A204.1 (cell line): ENCODE data around the gene COG2.
"Not testable (repeated sequence)": the region's sequence is repeated elsewhere in the genome, so short reads cannot be mapped to it uniquely, and the experiment has no call there.

Experiments
- FAIRE-seq: peaks from 2 replicates; lab custom pipeline; 2012; peaks lifted over from hg19 to GRCh38; lab: Jason Lieb, UNC

Gene COG2

GRCh38 chr1:230626232-230626631 lies 16.0 kb upstream of the COG2 start:
- FAIRE-seq, result no peak

DNA sequence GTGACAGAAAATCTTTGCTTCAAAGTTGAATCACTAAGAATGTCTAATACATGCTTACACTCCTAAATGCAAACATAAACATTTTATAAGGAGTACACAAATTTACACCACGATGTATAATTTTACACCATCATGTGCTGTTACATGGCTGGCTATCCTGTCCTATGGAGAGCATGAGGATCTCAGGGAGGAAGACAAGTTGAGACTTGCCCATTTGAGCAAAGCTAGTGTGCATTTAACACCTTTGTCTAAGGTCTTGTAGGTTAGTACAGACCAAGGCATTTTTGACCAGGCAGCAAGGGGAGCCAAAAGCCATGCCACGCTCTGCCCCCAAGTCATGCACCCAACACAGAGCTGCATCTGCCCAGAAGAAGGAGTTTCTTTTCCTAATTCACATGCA lies 14.5 kb upstream of the COG2 start:
- FAIRE-seq, result no peak

DNA sequence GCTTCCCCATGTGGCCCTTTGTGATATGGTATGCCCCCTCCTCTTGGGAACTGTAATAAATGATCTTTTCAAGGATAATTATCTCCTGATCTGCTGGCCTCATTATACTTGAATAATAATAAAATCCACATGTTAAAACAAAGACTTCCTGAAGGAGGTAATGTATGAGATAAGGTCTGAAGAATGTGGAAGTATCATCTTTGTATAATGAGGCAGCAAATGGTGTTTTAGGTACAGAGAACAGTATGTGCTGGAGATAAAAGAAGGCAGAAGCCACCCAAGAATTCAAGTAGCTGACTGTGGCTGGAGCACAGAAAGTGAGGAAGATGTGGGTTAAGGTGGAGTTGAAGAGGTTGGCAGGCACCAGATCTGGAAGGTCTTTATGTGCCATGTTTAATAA lies 12.8 kb upstream of the COG2 start:
- FAIRE-seq, result no peak

DNA sequence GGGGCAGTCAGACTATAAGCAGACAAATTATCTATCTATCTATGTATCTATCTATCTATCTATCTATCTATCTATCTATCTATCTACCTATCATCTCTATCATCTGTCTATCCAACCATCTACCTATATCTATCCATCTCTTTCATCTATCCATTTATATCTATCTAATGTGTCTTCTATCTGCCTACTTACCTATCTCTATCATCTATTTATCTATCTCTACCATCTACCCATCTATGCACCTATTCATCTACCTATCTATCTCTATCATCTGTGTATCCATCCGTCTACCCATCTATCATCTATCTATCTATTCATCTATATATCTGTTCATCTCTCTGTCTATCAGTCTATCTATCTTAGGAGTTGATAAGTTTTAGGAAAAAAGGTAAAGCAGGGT lies 10.8 kb upstream of the COG2 start:
- no peak for FAIRE-seq

DNA sequence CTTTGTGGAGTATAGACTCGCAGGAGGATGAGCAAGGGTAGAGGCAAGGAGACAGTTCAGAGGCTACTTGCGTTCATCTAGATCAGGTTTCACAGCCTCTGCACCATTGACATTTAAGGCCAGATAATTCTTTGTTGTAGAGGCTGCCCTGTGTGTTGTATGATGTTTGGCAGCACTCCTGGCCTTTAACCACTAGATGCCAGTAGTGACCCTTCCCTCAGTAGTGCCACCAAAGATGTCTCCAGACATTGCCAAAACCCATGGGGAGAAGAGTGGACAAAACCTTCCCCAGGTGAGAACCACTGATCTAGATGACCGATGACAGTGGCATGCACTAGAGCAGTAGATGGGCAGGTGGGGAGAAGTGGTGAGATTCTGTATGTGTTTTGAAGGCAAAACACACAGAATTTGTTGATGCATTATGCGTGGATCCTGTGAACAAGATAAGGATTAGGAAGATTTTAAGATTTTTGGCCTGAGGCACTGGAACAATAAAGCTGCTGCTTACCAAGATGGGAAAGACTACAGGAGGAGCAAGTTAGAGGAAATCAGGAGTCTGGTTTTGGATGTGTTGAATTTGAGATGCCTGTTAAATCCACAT lies 9.9 kb upstream of the COG2 start:
- no peak for FAIRE-seq

DNA sequence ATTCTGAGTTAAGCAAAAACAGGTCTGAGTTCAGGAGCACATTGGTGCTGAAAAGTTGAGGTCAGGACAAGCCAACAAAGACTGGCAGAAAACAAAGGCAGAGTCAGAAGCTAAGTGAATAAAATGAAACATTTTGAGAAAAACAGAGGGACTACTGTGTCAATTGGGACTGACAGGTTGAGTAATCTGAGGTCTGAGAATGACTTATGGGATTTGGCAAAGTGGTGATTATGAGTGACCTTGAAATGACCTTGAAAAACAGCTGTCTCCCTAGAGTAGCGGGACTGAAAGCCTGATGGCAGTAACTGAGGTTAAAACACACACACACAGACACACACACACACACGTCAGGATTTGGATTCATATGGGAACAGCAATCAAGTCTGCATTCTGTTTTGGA lies 8.8 kb upstream of the COG2 start:
- FAIRE-seq, result no peak

GRCh38 chr1:230634384-230634783 lies 7.9 kb upstream of the COG2 start:
- no peak for FAIRE-seq

GRCh38 chr1:230636575-230637148 lies 5.6 kb upstream of the COG2 start:
- no peak for FAIRE-seq

GRCh38 chr1:230639714-230640209 lies 2.5 kb upstream of the COG2 start:
- no peak for FAIRE-seq

GRCh38 chr1:230641346-230641745 lies 935 bp upstream of the COG2 start:
- FAIRE-seq, result no peak

DNA sequence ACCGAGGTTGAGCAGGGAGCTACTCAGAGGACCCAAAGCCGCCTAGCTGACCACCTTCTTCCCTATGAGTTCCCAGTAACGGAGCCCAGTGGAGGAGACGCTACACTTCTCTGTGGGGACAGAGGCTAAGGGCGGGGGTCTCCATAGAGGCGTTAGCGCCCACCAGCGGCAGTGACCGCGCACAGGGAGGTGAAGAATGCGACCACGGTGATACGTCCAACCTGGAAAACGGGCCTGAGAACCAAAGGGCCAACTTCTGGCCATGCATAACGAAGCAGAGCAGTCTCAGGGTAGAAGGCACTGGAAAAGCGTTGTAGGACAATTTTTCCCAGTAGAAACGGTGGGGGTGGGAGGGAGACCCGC lies 400 bp upstream of the COG2 start:
- no peak for FAIRE-seq

GRCh38 chr1:230643908-230644307 lies 1.6 kb downstream of the COG2 start:
- no peak for FAIRE-seq

DNA sequence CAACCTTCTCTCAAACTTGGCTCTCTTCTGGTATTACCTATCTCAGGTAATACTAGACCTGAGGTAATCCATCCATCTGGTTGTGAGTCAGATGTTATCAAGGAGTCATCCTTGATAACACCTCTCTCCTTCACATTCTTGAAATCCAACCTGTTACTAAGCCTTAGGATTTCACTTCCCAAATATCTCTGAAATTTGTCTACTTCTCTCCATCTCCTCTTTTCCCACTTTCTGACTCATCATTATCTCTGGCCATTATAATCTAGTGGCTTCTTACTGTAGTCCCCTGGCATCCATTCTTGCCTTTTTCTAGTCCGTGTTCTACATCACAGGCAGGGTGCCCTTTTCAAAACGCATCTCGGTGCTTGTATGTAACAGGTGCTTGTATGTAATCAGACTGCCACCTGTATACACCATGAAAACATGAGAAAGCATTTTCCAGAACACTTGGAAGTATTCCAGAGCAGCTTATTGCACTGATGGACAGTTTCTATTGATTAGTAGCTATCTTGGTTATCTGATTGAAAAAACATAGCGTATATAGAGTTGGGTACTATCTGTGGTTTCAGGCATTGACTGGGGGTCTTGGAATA lies 4.5 kb downstream of the COG2 start:
- no peak for FAIRE-seq

DNA sequence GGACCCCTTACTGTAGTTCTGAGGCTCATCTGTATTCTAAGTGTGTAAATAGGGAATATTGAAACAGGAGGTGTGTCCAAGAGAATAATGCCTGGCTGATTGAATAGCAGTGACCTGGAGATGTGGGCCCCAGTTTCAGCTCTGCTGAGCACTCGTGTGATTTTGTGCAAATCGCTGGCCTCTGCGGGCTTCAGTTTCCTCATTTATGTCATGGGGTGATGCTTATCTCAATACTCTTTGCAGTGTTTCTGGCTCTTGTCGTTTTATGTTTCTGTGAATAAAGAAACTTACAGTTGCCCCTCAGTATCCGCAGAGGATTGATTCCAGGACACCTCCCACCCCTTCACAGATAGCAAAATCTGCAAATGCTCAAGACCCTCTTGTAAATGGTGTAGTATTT lies 5.0 kb downstream of the COG2 start:
- no peak for FAIRE-seq

- no peak for FAIRE-seq
Observed at GRCh38 chr1:230648114-230648513, 5.8 kb downstream of the COG2 start.

GRCh38 chr1:230650300-230650699 lies 8.0 kb downstream of the COG2 start:
- no peak for FAIRE-seq

DNA sequence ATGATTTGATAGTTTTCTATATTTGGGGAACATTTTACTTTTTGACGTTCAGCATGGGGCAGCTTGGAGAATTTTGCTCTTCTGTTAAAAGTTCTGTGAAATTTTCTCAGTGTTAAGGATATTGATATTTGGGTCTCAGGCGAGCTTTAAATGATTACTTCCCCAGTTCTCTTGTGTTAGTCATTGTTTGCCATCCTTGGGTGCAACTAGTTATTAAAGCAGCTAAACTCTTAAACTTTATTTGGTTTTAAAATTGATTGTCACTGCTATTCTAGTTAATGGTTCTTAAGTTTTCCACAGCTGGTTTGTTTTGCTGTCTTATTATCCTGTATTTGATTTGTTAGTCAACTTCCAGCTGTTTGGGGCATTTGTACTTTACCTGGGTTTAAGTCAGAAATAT lies 9.0 kb downstream of the COG2 start:
- FAIRE-seq, result no peak

DNA sequence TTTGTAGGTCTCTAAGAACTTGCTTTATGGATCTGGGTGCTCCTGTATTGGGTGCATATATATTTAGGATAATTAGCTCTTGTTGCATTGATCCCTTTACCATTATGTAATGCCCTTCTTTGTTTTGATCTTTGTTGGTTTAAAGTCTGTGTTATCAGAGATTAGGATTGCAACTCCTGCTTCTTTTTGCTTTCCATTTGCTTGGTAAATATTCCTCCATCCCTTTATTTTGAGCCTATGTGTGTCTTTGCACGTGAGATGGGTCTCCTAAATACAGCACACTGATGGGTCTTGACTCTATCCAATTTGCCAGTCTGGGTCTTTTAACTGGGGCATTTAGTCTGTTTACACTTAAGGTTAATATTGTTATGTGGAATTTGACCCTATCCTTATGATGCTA lies 14.4 kb downstream of the COG2 start:
- not testable (repeated sequence) for FAIRE-seq

- not testable (repeated sequence) for FAIRE-seq
Observed at GRCh38 chr1:230658103-230658502, 15.8 kb downstream of the COG2 start.

- no peak for FAIRE-seq
Observed at GRCh38 chr1:230658691-230659090, 16.4 kb downstream of the COG2 start.

DNA sequence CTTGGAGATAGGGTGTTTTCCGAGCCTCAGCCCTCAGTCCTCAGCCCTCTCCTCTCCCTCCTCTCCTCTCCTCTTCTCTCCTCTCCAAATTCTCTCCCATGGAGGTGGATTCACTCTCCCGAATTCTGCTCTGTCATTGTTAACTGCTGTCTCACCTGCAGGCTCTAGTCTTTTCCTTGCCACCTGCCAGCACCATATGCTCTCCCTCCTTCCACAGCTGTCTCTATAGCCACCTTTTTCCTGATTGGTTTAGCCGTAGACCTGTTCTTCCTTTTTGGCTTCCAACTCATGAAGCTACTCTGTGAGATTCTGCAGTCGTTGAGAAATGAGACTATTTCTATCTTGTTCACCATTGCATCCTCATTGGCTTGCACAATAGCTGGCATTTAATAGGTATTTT lies 19.7 kb downstream of the COG2 start:
- no peak for FAIRE-seq

GRCh38 chr1:230668227-230668626 lies 25.9 kb downstream of the COG2 start:
- FAIRE-seq, result no peak

DNA sequence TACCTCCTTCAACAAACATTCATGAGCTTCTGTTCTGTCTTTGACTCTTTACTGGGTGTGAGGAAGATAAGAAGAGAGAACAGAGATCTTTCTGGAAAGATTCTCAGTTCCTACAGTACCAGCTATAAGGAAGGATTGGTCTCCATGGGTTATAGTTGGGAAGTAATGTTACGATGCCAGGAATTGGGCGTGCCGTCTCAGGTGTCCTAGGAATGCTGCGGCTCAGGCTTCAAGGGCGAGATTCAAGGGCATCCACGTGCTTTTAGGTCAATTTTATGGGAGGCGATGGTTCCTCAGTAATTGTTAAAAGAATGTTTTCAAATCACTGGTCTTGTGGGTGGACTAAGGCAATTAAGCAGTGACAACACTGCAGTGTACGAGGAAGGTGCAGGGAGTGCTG lies 27.3 kb downstream of the COG2 start:
- no peak for FAIRE-seq

DNA sequence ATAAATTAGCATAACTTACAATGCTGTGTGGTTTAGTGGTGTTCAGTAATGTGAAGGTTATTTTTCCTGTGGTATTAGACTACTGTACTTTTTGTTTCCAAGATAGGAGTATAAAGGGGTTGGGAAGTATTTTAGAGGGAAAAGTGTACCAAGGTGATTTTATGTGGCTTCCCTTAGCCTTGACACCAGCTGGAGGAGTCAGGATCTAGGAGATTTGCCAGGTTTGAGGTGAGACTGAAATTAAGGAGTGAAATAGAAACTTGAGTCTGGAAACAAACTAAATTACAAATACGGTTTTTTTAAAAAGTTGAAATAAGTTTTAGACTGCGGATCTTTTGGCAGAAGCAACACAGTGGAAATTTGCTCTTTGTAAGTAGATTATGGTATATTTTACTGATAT lies 32.3 kb downstream of the COG2 start:
- FAIRE-seq, result no peak
